ENCODE measurements around the gene SMAD2. TPM values are rescaled to one million over a fixed set of nuclear protein-coding genes. Genes with fewer than 3 reads are reported as not detected.

Gene SMAD2
- total and polyA plus RNA-seq, 2 experiments from 2014 or later: 30.9 to 90.7 TPM

DNA sequence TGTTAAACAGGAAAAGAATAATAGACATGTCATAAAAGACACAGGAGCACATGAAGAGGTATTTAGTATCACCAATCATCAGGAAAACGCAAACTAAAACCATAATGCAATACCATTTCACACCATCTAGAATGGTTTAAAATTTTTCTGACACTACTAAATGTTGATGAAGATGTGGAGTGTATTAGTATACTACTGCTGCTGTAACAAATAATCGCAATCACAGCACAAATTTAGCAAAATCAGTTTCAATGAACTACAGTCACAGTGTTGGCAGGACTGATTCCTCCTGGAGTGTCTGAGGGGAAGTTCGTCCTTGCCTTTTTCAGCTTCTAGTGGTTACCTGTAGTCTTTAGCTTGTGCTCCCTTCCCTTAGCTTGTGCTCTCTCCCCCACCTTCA, 24.1 kb downstream of the SMAD2 start (continued):
- TF ChIP-seq, protein P1, sequence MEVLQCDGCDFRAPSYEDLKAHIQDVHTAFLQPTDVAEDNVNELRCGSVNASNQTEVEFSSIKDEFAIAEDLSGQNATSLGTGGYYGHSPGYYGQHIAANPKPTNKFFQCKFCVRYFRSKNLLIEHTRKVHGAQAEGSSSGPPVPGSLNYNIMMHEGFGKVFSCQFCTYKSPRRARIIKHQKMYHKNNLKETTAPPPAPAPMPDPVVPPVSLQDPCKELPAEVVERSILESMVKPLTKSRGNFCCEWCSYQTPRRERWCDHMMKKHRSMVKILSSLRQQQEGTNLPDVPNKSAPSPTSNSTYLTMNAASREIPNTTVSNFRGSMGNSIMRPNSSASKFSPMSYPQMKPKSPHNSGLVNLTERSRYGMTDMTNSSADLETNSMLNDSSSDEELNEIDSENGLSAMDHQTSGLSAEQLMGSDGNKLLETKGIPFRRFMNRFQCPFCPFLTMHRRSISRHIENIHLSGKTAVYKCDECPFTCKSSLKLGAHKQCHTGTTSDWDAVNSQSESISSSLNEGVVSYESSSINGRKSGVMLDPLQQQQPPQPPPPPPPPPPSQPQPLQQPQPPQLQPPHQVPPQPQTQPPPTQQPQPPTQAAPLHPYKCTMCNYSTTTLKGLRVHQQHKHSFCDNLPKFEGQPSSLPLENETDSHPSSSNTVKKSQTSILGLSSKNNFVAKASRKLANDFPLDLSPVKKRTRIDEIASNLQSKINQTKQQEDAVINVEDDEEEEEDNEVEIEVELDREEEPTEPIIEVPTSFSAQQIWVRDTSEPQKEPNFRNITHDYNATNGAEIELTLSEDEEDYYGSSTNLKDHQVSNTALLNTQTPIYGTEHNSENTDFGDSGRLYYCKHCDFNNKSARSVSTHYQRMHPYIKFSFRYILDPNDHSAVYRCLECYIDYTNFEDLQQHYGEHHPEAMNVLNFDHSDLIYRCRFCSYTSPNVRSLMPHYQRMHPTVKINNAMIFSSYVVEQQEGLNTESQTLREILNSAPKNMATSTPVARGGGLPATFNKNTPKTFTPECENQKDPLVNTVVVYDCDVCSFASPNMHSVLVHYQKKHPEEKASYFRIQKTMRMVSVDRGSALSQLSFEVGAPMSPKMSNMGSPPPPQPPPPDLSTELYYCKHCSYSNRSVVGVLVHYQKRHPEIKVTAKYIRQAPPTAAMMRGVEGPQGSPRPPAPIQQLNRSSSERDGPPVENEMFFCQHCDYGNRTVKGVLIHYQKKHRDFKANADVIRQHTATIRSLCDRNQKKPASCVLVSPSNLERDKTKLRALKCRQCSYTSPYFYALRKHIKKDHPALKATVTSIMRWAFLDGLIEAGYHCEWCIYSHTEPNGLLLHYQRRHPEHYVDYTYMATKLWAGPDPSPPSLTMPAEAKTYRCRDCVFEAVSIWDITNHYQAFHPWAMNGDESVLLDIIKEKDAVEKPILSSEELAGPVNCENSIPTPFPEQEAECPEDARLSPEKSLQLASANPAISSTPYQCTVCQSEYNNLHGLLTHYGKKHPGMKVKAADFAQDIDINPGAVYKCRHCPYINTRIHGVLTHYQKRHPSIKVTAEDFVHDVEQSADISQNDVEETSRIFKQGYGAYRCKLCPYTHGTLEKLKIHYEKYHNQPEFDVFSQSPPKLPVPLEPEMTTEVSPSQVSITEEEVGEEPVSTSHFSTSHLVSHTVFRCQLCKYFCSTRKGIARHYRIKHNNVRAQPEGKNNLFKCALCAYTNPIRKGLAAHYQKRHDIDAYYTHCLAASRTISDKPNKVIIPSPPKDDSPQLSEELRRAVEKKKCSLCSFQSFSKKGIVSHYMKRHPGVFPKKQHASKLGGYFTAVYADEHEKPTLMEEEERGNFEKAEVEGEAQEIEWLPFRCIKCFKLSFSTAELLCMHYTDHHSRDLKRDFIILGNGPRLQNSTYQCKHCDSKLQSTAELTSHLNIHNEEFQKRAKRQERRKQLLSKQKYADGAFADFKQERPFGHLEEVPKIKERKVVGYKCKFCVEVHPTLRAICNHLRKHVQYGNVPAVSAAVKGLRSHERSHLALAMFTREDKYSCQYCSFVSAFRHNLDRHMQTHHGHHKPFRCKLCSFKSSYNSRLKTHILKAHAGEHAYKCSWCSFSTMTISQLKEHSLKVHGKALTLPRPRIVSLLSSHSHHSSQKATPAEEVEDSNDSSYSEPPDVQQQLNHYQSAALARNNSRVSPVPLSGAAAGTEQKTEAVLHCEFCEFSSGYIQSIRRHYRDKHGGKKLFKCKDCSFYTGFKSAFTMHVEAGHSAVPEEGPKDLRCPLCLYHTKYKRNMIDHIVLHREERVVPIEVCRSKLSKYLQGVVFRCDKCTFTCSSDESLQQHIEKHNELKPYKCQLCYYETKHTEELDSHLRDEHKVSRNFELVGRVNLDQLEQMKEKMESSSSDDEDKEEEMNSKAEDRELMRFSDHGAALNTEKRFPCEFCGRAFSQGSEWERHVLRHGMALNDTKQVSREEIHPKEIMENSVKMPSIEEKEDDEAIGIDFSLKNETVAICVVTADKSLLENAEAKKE (CRISPR knock-in tag; IDR thresholded peaks at IDR 0.05): no peak
- TF ChIP-seq ZNF114 (CRISPR knock-in tag; IDR thresholded peaks at IDR 0.05) (no peak), ETS1 (IDR thresholded peaks at IDR 0.05) (no peak), POLR2AphosphoS5 (IDR thresholded peaks at IDR 0.05; ENCODE audit: low read depth) (no peak)

DNA sequence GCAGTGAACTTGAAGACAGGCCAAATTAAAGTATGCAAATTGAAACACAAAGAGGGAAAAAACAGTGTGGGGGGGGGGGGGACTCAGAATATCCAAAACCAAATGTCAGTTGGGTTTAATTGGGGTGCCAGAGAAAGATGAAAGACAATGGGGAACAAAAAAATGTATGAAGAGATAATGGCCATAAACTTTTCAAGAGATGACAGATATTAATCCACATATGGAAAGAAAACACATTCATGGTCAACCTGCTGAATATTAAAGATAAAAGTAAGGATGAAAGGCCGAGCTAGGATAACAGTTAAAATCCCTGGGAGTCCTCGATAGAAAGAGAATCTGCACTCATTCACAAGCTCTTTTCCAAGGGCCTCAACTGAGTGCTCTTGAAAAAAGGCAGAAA, 26.6 kb downstream of the SMAD2 start:
- ATAC-seq (no peak), DNase-seq (ENCODE audit: low spot score) (no peak)
- Histone ChIP-seq H3K27me3 (ENCODE audit: insufficient read depth) (no peaks in the 10 kb centered on the region), H3K4me3 (0 out of 2 replicates have a peak overlapping the region, but pooled peaks have one; percentile 14), H3F3A (replicated peaks; ENCODE audit: low read depth) (no peaks in the 10 kb centered on the region), H3K9me2 (ENCODE audit: insufficient read depth) (no peaks in the 10 kb centered on the region), H3K36me3 (ENCODE audit: insufficient read depth) (no peaks in the 10 kb centered on the region), H3K4me2 (peak overlapping the region; percentile 5), H4K20me1 (replicated peaks; ENCODE audit: insufficient read depth) (peaks cover 39% of the 10 kb centered on the region), H3K79me2 (replicated peaks; ENCODE audit: insufficient read depth) (peaks cover 100% of the 10 kb centered on the region), H3K4me1 (ENCODE audit: insufficient read depth) (peaks cover 71% of the 10 kb centered on the region), H2AFZ (no peak overlapping the region), H3K27ac (ENCODE audit: low read depth) (peak overlapping the region; percentile 30)
- Mint-ChIP-seq H3K27me3 (ENCODE audit: insufficient read depth, low read depth, poor library complexity) (no peaks in the 10 kb centered on the region), H3K4me3 (no peak overlapping the region; the same call in 2 of the 3 replicates), H3K4me1 (peaks cover 63% of the 10 kb centered on the region), H3K9me3 (peaks cover 14% of the 10 kb centered on the region), H3K27ac (no peak overlapping the region), H3K36me3 (ENCODE audit: low read depth) (peaks cover 25% of the 10 kb centered on the region)
- no peak for TF ChIP-seq NANOG (IDR thresholded peaks at IDR 0.05; ENCODE audit: borderline replicate concordance)
- TF ChIP-seq EZH2phosphoT487 (IDR thresholded peaks at IDR 0.05; ENCODE audit: unreplicated experiment): no peak
- no peak for TF ChIP-seq CREB1 (CRISPR knock-in tag; IDR thresholded peaks at IDR 0.05; ENCODE audit: low read depth)
- TF ChIP-seq STAT1 (IDR thresholded peaks at IDR 0.05; ENCODE audit: unreplicated experiment): no peak
- no peak for TF ChIP-seq ZNF114 (CRISPR knock-in tag; IDR thresholded peaks at IDR 0.05)
- TF ChIP-seq, protein P1 (CRISPR knock-in tag; IDR thresholded peaks at IDR 0.05): no peak

Data from GM23338 (cell line).